Dendritic cell treated with granulocyte-macrophage colony-stimulating factor and Interleukin-4, amounts not matched to agents 40 ng/mL and 50 ng/mL, for 4 days (primary cell): ENCODE data around the gene SHISAL2B.
"Not testable (repeated sequence)": the region's sequence is repeated elsewhere in the genome, so short reads cannot be mapped to it uniquely, and the experiment has no call there.

Experiments
- H3K27ac Mint-ChIP-seq: one replicate; pipeline ENCODE4 v1.8.0; 2022; ENCODE audit warnings: mild to moderate bottlenecking, mixed read lengths
- H3K27me3 Mint-ChIP-seq: one replicate; pipeline ENCODE4 v1.8.0; 2022; ENCODE audit warnings: mild to moderate bottlenecking, mixed read lengths
- H3K36me3 Mint-ChIP-seq: one replicate; pipeline ENCODE4 v1.8.0; 2022; ENCODE audit warnings: low read depth, mixed read lengths
- H3K4me1 Mint-ChIP-seq: one replicate; pipeline ENCODE4 v1.8.0; 2022; ENCODE audit warnings: low read depth, mixed read lengths
- H3K4me3 Mint-ChIP-seq: one replicate; pipeline ENCODE4 v1.8.0; 2022; ENCODE audit warnings: mild to moderate bottlenecking, moderate library complexity, mixed read lengths
- H3K9me3 Mint-ChIP-seq: one replicate; pipeline ENCODE4 v1.8.0; 2022; ENCODE audit warnings: mixed read lengths
- intact Hi-C: fragments of 100-400 bp; cut with micrococcal nuclease; formaldehyde crosslinking; loops from one replicate; pipeline ENCODE4 v1.15.0; 2022

Gene SHISAL2B

GRCh38 chr5:64690417-64691151 lies at the start of gene SHISAL2B:
SHISAL2B (plus strand) TSS chr5:64690503; CDS start chr5:64690624, 121 bp downstream.
- Mint-ChIP-seq H3K4me3 (no peak within 1 kb of the TSS), H3K4me1 (peaks cover 5% of the 10 kb centered on the region), H3K27me3 (peaks cover 51% of the 10 kb centered on the region), H3K36me3 (no peaks in the 10 kb centered on the region), H3K27ac (no peak within 1 kb of the TSS), H3K9me3 (no peaks in the 10 kb centered on the region)
- intact Hi-C loops = no loop called here

GRCh38 chr5:64644831-64645230 lies 45.5 kb upstream of the SHISAL2B start:
- intact Hi-C loops = no loop called here
- H3K4me1 Mint-ChIP-seq = no peaks in the 10 kb centered on the region
- no peaks in the 10 kb centered on the region for H3K27me3 Mint-ChIP-seq
- no peaks in the 10 kb centered on the region for H3K9me3 Mint-ChIP-seq
- H3K36me3 Mint-ChIP-seq = no peaks in the 10 kb centered on the region
- H3K4me3 Mint-ChIP-seq = no peak overlapping the region
- no peak overlapping the region for H3K27ac Mint-ChIP-seq

GRCh38 chr5:64646169-64646568 lies 44.1 kb upstream of the SHISAL2B start:
- Mint-ChIP-seq H3K4me3 (no peak overlapping the region), H3K9me3 (no peaks in the 10 kb centered on the region)
- intact Hi-C loops = no loop called here

GRCh38 chr5:64649512-64649911 lies 40.8 kb upstream of the SHISAL2B start:
- Mint-ChIP-seq H3K9me3 (peaks cover 2% of the 10 kb centered on the region), H3K4me3 (no peak overlapping the region), H3K27ac (no peak overlapping the region), H3K36me3 (no peaks in the 10 kb centered on the region), H3K4me1 (no peaks in the 10 kb centered on the region), H3K27me3 (no peaks in the 10 kb centered on the region)
- intact Hi-C loops = no loop called here

More at GRCh38 chr5:64646169-64646568, 44.1 kb upstream of the SHISAL2B start:
- Mint-ChIP-seq H3K4me1 (no peaks in the 10 kb centered on the region), H3K27ac (no peak overlapping the region), H3K36me3 (no peaks in the 10 kb centered on the region), H3K27me3 (no peaks in the 10 kb centered on the region)

- Mint-ChIP-seq H3K9me3 (peaks cover 19% of the 10 kb centered on the region), H3K27me3 (no peaks in the 10 kb centered on the region), H3K4me3 (no peak overlapping the region), H3K4me1 (no peaks in the 10 kb centered on the region), H3K36me3 (no peaks in the 10 kb centered on the region), H3K27ac (no peak overlapping the region)
- intact Hi-C loops = no loop called here
Measured at GRCh38 chr5:64653766-64654560, 36.3 kb upstream of the SHISAL2B start.

GRCh38 chr5:64654561-64654938 lies 35.8 kb upstream of the SHISAL2B start:
- Mint-ChIP-seq H3K36me3 (no peaks in the 10 kb centered on the region), H3K27me3 (no peaks in the 10 kb centered on the region), H3K27ac (no peak overlapping the region), H3K4me3 (no peak overlapping the region), H3K9me3 (peaks cover 19% of the 10 kb centered on the region), H3K4me1 (no peaks in the 10 kb centered on the region)
- intact Hi-C loops = no loop called here

GRCh38 chr5:64655596-64655995 lies 34.7 kb upstream of the SHISAL2B start:
- peaks cover 19% of the 10 kb centered on the region for H3K9me3 Mint-ChIP-seq
- H3K4me1 Mint-ChIP-seq = no peaks in the 10 kb centered on the region
- no peaks in the 10 kb centered on the region for H3K27me3 Mint-ChIP-seq
- H3K27ac Mint-ChIP-seq = no peak overlapping the region
- H3K36me3 Mint-ChIP-seq = no peaks in the 10 kb centered on the region
- H3K4me3 Mint-ChIP-seq = no peak overlapping the region
- intact Hi-C loops = no loop called here

- Mint-ChIP-seq H3K36me3 (no peaks in the 10 kb centered on the region), H3K27me3 (no peaks in the 10 kb centered on the region), H3K4me3 (no peak overlapping the region), H3K4me1 (no peaks in the 10 kb centered on the region), H3K9me3 (peaks cover 19% of the 10 kb centered on the region), H3K27ac (no peak overlapping the region)
- intact Hi-C loops = no loop called here
Measured at GRCh38 chr5:64659289-64659688, 31.0 kb upstream of the SHISAL2B start.

GRCh38 chr5:64663181-64663580 lies 27.1 kb upstream of the SHISAL2B start:
- H3K4me1 Mint-ChIP-seq, H3K4me3 Mint-ChIP-seq, H3K27me3 Mint-ChIP-seq, H3K36me3 Mint-ChIP-seq, H3K27ac Mint-ChIP-seq, H3K9me3 Mint-ChIP-seq, intact Hi-C loops: not testable (repeated sequence)

- intact Hi-C loops = no loop called here
- peaks cover 18% of the 10 kb centered on the region for H3K9me3 Mint-ChIP-seq
Measured at GRCh38 chr5:64665243-64665642, 25.1 kb upstream of the SHISAL2B start.

GRCh38 chr5:64666078-64666477 lies 24.2 kb upstream of the SHISAL2B start:
- Mint-ChIP-seq H3K4me1 (no peaks in the 10 kb centered on the region), H3K27me3 (peaks cover 2% of the 10 kb centered on the region), H3K27ac (no peak overlapping the region), H3K36me3 (no peaks in the 10 kb centered on the region), H3K4me3 (no peak overlapping the region), H3K9me3 (peaks cover 22% of the 10 kb centered on the region)
- intact Hi-C loops = no loop called here

More at GRCh38 chr5:64665243-64665642, 25.1 kb upstream of the SHISAL2B start:
- Mint-ChIP-seq H3K27ac (no peak overlapping the region), H3K27me3 (peaks cover 2% of the 10 kb centered on the region), H3K4me1 (no peaks in the 10 kb centered on the region), H3K4me3 (no peak overlapping the region), H3K36me3 (no peaks in the 10 kb centered on the region)

- intact Hi-C loops = no loop called here
- Mint-ChIP-seq H3K9me3 (peaks cover 30% of the 10 kb centered on the region), H3K4me3 (no peak overlapping the region), H3K27ac (no peak overlapping the region), H3K27me3 (peaks cover 2% of the 10 kb centered on the region), H3K36me3 (no peaks in the 10 kb centered on the region), H3K4me1 (no peaks in the 10 kb centered on the region)
Measured at GRCh38 chr5:64667068-64667467, 23.2 kb upstream of the SHISAL2B start.

GRCh38 chr5:64670277-64670676 lies 20.0 kb upstream of the SHISAL2B start:
- Mint-ChIP-seq H3K4me3 (no peak overlapping the region), H3K27ac (no peak overlapping the region), H3K4me1 (no peaks in the 10 kb centered on the region), H3K27me3 (no peaks in the 10 kb centered on the region), H3K9me3 (peaks cover 30% of the 10 kb centered on the region), H3K36me3 (no peaks in the 10 kb centered on the region)
- intact Hi-C loops = no loop called here

GRCh38 chr5:64671678-64672077 lies 18.6 kb upstream of the SHISAL2B start:
- Mint-ChIP-seq H3K9me3 (peaks cover 30% of the 10 kb centered on the region), H3K36me3 (no peaks in the 10 kb centered on the region), H3K4me1 (no peaks in the 10 kb centered on the region), H3K27ac (no peak overlapping the region), H3K27me3 (no peaks in the 10 kb centered on the region), H3K4me3 (no peak overlapping the region)
- intact Hi-C loops = no loop called here
